NCI-H2227 (cell line): ENCODE measurements around the gene TGFB1I1.
"Not testable (repeated sequence)": the region's sequence is repeated elsewhere in the genome, so short reads cannot be mapped to it uniquely, and the experiment has no call there.

Experiments
- DNase-seq: peaks from one replicate; lab custom pipeline; 2025; ENCODE audit not compliant: unreplicated experiment; lab: John Stamatoyannopoulos, UW

TGFB1I1 gene

GRCh38 chr16:31513126-31513525 is 41.2 kb downstream of the TGFB1I1 start:
- DNase-seq = no peak

- no peak for DNase-seq
Observed at GRCh38 chr16:31513884-31514283, 41.9 kb downstream of the TGFB1I1 start.

GRCh38 chr16:31517800-31518402 is 45.9 kb downstream of the TGFB1I1 start:
- DNase-seq = no peak

GRCh38 chr16:31519759-31520431 is 47.9 kb downstream of the TGFB1I1 start:
- no peak for DNase-seq

GRCh38 chr16:31521368-31521767 is 49.4 kb downstream of the TGFB1I1 start:
- no peak for DNase-seq

GRCh38 chr16:31522071-31522470 is 50.1 kb downstream of the TGFB1I1 start:
- no peak for DNase-seq

GRCh38 chr16:31523768-31524167 is 51.8 kb downstream of the TGFB1I1 start:
- DNase-seq = not testable (repeated sequence)

- DNase-seq = no peak
Observed at GRCh38 chr16:31525113-31525512, 53.2 kb downstream of the TGFB1I1 start.
